DND-41 (cell line): ENCODE results near the gene METRN.

Source experiments
- ATAC-seq: fragments of 200-7000 bp; cut with Tn5 transposase; 3 replicates; pipeline ENCODE4 v1.9.1; 2021; ENCODE audit warnings: low read depth; ENCODE audit not compliant: insufficient read depth
- DNase-seq: peaks from one replicate; pipeline ENCODE4 v3.0.0-alpha.2; 2020
- H2AFZ ChIP-seq: 2 replicates; pipeline ENCODE4 v1.6.0; 2012; ENCODE audit warnings: low read depth, low read length
- H3K27ac ChIP-seq: 2 replicates; pipeline ENCODE4 v1.5.1; 2012; ENCODE audit warnings: low read length, inconsistent platforms
- H3K27me3 ChIP-seq: fragments of 200-600 bp; sonication (generic); 2 replicates; pipeline ENCODE4 v1.6.0; 2012; ENCODE audit warnings: low read length, mild to moderate bottlenecking, inconsistent platforms; ENCODE audit not compliant: insufficient read depth, poor library complexity
- H3K36me3 ChIP-seq: 2 replicates; pipeline ENCODE4 v1.5.1; 2012; ENCODE audit warnings: low read length, inconsistent platforms; ENCODE audit not compliant: insufficient read depth
- H3K4me1 ChIP-seq: 2 replicates; pipeline ENCODE4 v1.5.1; 2012; ENCODE audit warnings: mild to moderate bottlenecking, low read length; ENCODE audit not compliant: insufficient read depth
- H3K4me2 ChIP-seq: 2 replicates; pipeline ENCODE4 v1.6.0; 2012; ENCODE audit warnings: mild to moderate bottlenecking, moderate library complexity, low read length, inconsistent platforms; ENCODE audit not compliant: insufficient read depth
- H3K4me3 ChIP-seq, 2 experiments: fragments of 200-600 bp in 1 of 2; shearing (Covaris generic) in 1 of 2; 2 replicates each; pipeline ENCODE4 v1.5.1; 2012 to 2016; ENCODE audit warnings: inconsistent platforms in 2 of 2, low read length in 2 of 2, mild to moderate bottlenecking in 2 of 2, low read depth in 1 of 2, moderate library complexity in 1 of 2
- H3K79me2 ChIP-seq: 2 replicates; pipeline ENCODE4 v1.6.0; 2012; ENCODE audit warnings: low read length, inconsistent platforms; ENCODE audit not compliant: insufficient read depth
- H3K9ac ChIP-seq: 2 replicates; pipeline ENCODE4 v1.6.0; 2012; ENCODE audit warnings: low read depth, mild to moderate bottlenecking, inconsistent platforms, low read length, moderate library complexity
- H3K9me3 ChIP-seq: 2 replicates; pipeline ENCODE4 v1.5.1; 2012; ENCODE audit warnings: low read length, moderate library complexity, mild to moderate bottlenecking, inconsistent platforms; ENCODE audit not compliant: insufficient read depth, severe bottlenecking
- H4K20me1 ChIP-seq: 2 replicates; pipeline ENCODE4 v1.6.0; 2012; ENCODE audit warnings: low read length; ENCODE audit not compliant: insufficient read depth
- EZH2 ChIP-seq: IDR thresholded peaks from 3 replicates; pipeline ENCODE4 v1.6.1; 2012; ENCODE audit warnings: borderline replicate concordance, low read depth, mild to moderate bottlenecking, moderate library complexity, low read length, inconsistent platforms; ENCODE audit not compliant: severe bottlenecking
- TF ChIP-seq, protein P1 (sequence below): IDR thresholded peaks from 2 replicates; pipeline ENCODE4 v1.5.1; 2012; ENCODE audit warnings: borderline replicate concordance, low read length, moderate library complexity, mild to moderate bottlenecking; ENCODE audit not compliant: poor library complexity, severe bottlenecking; ENCODE audit errors: extremely low read depth

The METRN gene

DNA sequence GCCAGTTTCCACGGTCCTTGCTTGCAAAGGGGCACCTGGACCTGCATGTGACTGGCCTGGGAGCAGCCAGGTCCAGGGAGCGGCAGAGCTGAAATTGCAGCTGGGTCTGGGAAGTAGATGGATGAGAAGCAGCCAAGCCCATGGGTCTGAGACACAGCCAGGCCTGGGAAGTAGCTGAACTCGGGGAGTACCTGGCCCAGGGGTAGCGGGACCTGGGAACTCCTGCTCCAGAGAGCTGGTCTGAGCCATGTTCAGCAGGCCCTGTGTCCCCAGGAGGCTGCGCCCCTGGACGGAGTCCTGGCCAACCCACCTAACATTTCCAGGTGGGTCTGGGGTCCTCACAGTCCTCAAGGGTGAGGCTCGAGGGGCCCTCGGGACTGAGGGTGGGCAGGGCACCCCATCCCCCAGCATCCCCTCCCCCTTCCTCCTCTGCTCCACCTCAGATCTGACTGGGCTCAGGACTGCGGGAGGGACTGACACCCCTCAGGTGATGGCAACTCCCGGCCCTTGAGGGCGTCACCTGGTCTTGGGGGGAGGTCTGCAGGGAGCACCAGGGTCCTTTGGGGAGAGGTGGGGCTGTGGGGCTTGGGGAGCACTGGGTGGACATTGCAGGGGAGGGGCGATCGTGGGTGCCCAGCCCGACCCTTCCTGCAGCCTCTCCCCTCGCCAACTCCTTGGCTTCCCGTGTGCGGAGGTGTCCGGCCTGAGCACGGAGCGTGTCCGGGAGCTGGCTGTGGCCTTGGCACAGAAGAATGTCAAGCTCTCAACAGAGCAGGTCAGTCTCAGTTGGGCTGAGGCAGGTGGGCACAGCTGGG, 48.7 kb downstream of the METRN start:
- DNase-seq (no peak), ATAC-seq (no peak)
- no peaks in the 10 kb centered on the region; the same call in 1 of the 2 replicates for H4K20me1 ChIP-seq
- no peak overlapping the region for H3K4me3 ChIP-seq
- H3K4me1 ChIP-seq = no peaks in the 10 kb centered on the region
- no peaks in the 10 kb centered on the region for H3K9me3 ChIP-seq
- no peaks in the 10 kb centered on the region for H3K79me2 ChIP-seq
- H3K27me3 ChIP-seq = no peaks in the 10 kb centered on the region
- no peak overlapping the region for H2AFZ ChIP-seq
- H3K27ac ChIP-seq = no peak overlapping the region
- H3K9ac ChIP-seq = no peak overlapping the region
- H3K4me2 ChIP-seq = no peak overlapping the region
- TF ChIP-seq, protein P1, sequence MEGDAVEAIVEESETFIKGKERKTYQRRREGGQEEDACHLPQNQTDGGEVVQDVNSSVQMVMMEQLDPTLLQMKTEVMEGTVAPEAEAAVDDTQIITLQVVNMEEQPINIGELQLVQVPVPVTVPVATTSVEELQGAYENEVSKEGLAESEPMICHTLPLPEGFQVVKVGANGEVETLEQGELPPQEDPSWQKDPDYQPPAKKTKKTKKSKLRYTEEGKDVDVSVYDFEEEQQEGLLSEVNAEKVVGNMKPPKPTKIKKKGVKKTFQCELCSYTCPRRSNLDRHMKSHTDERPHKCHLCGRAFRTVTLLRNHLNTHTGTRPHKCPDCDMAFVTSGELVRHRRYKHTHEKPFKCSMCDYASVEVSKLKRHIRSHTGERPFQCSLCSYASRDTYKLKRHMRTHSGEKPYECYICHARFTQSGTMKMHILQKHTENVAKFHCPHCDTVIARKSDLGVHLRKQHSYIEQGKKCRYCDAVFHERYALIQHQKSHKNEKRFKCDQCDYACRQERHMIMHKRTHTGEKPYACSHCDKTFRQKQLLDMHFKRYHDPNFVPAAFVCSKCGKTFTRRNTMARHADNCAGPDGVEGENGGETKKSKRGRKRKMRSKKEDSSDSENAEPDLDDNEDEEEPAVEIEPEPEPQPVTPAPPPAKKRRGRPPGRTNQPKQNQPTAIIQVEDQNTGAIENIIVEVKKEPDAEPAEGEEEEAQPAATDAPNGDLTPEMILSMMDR = no peak
- no peak for TF ChIP-seq EZH2
- no peaks in the 10 kb centered on the region for H3K36me3 ChIP-seq

DNA sequence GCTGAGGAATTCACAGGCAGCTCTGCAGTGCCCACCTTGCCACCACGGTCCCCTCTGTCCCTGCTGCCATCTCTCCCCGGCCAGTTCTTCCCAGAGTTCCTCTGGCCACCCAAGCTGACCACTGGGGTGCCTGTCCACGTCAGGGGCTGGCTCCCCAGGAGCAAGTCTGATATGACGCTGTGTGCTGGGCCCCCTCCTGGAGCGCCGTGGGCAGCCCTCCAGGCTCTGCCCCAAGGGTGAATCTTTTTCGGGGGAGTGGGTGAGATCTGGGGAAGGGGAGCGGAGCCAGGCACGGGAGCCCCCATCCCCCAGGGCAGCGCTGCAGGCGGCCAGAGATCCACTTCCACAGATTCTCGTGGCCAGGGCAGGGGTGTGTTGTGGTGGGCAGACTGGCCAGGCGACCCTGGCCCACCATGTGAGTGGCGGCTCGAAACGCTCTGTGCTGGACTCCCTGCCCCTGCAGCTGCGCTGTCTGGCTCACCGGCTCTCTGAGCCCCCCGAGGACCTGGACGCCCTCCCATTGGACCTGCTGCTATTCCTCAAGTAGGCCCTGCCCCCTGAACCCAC, 49.3 kb downstream of the METRN start:
- Histone ChIP-seq H2AFZ (no peak overlapping the region), H3K36me3 (no peaks in the 10 kb centered on the region), H3K9me3 (no peaks in the 10 kb centered on the region), H3K4me3 (no peak overlapping the region), H3K27ac (no peak overlapping the region), H3K79me2 (no peaks in the 10 kb centered on the region), H3K27me3 (no peaks in the 10 kb centered on the region), H3K4me1 (no peaks in the 10 kb centered on the region), H3K4me2 (no peak overlapping the region), H4K20me1 (no peaks in the 10 kb centered on the region; the same call in 1 of the 2 replicates), H3K9ac (no peak overlapping the region)
- ATAC-seq = no peak
- TF ChIP-seq, protein P1 = no peak
- TF ChIP-seq EZH2 = no peak
- no peak for DNase-seq

DNA sequence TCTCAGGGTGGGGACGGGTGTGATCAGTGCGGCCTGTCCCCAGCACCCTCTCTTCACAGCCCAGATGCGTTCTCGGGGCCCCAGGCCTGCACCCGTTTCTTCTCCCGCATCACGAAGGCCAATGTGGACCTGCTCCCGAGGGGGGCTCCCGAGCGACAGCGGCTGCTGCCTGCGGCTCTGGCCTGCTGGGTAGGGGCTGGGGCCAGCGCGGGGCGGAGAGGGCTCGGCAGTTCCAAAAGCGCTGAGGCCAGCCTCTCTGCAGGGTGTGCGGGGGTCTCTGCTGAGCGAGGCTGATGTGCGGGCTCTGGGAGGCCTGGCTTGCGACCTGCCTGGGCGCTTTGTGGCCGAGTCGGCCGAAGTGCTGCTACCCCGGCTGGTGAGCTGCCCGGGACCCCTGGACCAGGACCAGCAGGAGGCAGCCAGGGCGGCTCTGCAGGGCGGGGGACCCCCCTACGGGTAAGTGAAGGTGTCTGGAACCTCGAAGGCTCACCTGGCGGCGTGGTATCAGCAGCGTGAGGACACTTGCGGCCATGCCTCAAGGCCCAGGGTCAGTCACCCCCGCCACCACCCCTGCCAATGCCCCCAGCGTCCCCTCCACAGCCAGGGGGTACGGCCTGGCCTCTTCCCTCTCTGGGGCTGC, 50.0 kb downstream of the METRN start:
- Histone ChIP-seq H3K79me2 (no peaks in the 10 kb centered on the region), H3K9ac (no peak overlapping the region), H4K20me1 (no peaks in the 10 kb centered on the region; the same call in 1 of the 2 replicates), H3K4me2 (no peak overlapping the region), H3K9me3 (no peaks in the 10 kb centered on the region), H3K4me3 (no peak overlapping the region), H2AFZ (no peak overlapping the region), H3K4me1 (no peaks in the 10 kb centered on the region), H3K27ac (no peak overlapping the region), H3K27me3 (no peaks in the 10 kb centered on the region), H3K36me3 (no peaks in the 10 kb centered on the region)
- TF ChIP-seq, protein P1 = no peak
- no peak for TF ChIP-seq EZH2
- ATAC-seq (no peak), DNase-seq (no peak)
